ENCODE results near the gene HSD3B7.
"Not testable (repeated sequence)": the region's sequence is repeated elsewhere in the genome, so short reads cannot be mapped to it uniquely, and the experiment has no call there.

DNA sequence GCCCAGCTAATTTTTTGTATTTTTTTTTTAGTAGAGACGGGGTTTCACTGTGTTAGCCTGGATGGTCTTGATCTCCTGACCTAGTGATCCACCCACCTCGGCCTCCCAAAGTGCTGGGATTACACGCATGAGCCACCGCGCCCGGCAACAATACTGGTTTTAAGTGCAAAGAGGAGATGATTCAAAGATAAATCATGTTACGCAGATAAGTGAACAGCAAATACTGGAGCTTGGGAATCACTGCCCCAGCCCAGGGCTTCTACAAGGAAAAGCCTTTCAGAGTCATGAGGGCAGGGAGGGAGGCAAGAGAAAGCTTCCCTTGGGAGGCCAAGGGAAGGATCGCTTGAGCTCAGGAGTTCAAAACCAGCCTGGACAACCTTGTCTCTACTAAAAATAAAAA lies 45.4 kb upstream of the HSD3B7 start:
- TF ChIP-seq ZNF211 (tag by site-specific recombination; IDR thresholded peaks at IDR 0.05; ENCODE audit: low read depth); ZNF629 (tag by site-specific recombination; IDR thresholded peaks at IDR 0.05): not testable (repeated sequence)
